ENCODE measurements around the gene FOXJ3. TPM values are rescaled to one million over a fixed set of nuclear protein-coding genes. Genes with fewer than 3 reads are reported as not detected.

FOXJ3 gene
- total RNA-seq, 4 donors from 2014 or later: 34.5 to 40.0 (median 36.1) TPM

GRCh38 chr1:42365118-42365517, 30.1 kb upstream of the FOXJ3 start:
- Histone ChIP-seq H3K27ac (replicated peaks in 1 of 4) (no peak overlapping the region), H3K9me3 (no peaks in the 10 kb centered on the region), H3K4me3 (no peak overlapping the region), H3K4me1 (no peaks in the 10 kb centered on the region), H3K36me3 (no peaks in the 10 kb centered on the region), H3K27me3 (peaks cover 0 to 4% (median 0%) of the 10 kb centered on the region in 4 donors)
- no peak for DNase-seq (ENCODE audit: extremely low spot score)
- 74% methylated on average over 2 of the region's 2 CpGs for WGBS
- no peak for TF ChIP-seq POLR2AphosphoS5 (IDR thresholded peaks at IDR 0.05)
- TF ChIP-seq CTCF (IDR thresholded peaks at IDR 0.05): no peak
- no peak for TF ChIP-seq EP300 (IDR thresholded peaks at IDR 0.05)
- no peak for TF ChIP-seq POLR2A (IDR thresholded peaks at IDR 0.05; ENCODE audit: low read depth)
- intact Hi-C loops (cut with DNase I): no loop called here

GRCh38 chr1:42364542-42364941, 29.5 kb upstream of the FOXJ3 start:
- WGBS: 95% methylated on average over 2 of the region's 2 CpGs
- TF ChIP-seq POLR2A (IDR thresholded peaks at IDR 0.05; ENCODE audit: low read depth): no peak
- no peak for TF ChIP-seq CTCF (IDR thresholded peaks at IDR 0.05)
- TF ChIP-seq POLR2AphosphoS5 (IDR thresholded peaks at IDR 0.05): no peak
- TF ChIP-seq EP300 (IDR thresholded peaks at IDR 0.05): no peak
- peaks cover 0 to 3% (median 0%) of the 10 kb centered on the region in 4 donors for H3K27me3 ChIP-seq
- no peaks in the 10 kb centered on the region for H3K36me3 ChIP-seq
- H3K4me3 ChIP-seq: no peak overlapping the region
- H3K9me3 ChIP-seq: no peaks in the 10 kb centered on the region
- H3K27ac ChIP-seq (replicated peaks in 1 of 4): no peak overlapping the region
- DNase-seq (ENCODE audit: extremely low spot score): no peak
- intact Hi-C loops (cut with DNase I): no loop called here
- no peaks in the 10 kb centered on the region for H3K4me1 ChIP-seq

- Histone ChIP-seq H3K4me3 (no peak overlapping the region), H3K4me1 (no peaks in the 10 kb centered on the region), H3K27me3 (peaks cover 0 to 3% (median 0%) of the 10 kb centered on the region in 4 donors), H3K9me3 (no peaks in the 10 kb centered on the region), H3K27ac (replicated peaks in 1 of 4) (no peak overlapping the region), H3K36me3 (no peaks in the 10 kb centered on the region)
- WGBS: 79% methylated on average over 6 of the region's 6 CpGs
- TF ChIP-seq POLR2AphosphoS5 (IDR thresholded peaks at IDR 0.05): no peak
- no peak for TF ChIP-seq CTCF (IDR thresholded peaks at IDR 0.05)
- TF ChIP-seq POLR2A (IDR thresholded peaks at IDR 0.05; ENCODE audit: low read depth): no peak
- TF ChIP-seq EP300 (IDR thresholded peaks at IDR 0.05): no peak
- intact Hi-C loops (cut with DNase I): no loop called here
- no peak for DNase-seq (ENCODE audit: extremely low spot score)
These were observed 29.1 kb upstream of the FOXJ3 start for GRCh38 chr1:42364089-42364488.

- H3K9me3 ChIP-seq: no peaks in the 10 kb centered on the region
- WGBS: 80% methylated on average over 1 of the region's 1 CpG
- TF ChIP-seq POLR2A (IDR thresholded peaks at IDR 0.05; ENCODE audit: low read depth): no peak
- no peak for TF ChIP-seq CTCF (IDR thresholded peaks at IDR 0.05)
- no peak for TF ChIP-seq EP300 (IDR thresholded peaks at IDR 0.05)
- no peak for TF ChIP-seq POLR2AphosphoS5 (IDR thresholded peaks at IDR 0.05)
- H3K4me3 ChIP-seq: no peak overlapping the region
- no peaks in the 10 kb centered on the region for H3K4me1 ChIP-seq
- intact Hi-C loops (cut with DNase I): no loop called here
- no peaks in the 10 kb centered on the region for H3K27me3 ChIP-seq
- H3K27ac ChIP-seq (replicated peaks in 1 of 4): no peak overlapping the region
- no peak for DNase-seq (ENCODE audit: extremely low spot score)
- H3K36me3 ChIP-seq: no peaks in the 10 kb centered on the region
These were observed 24.4 kb upstream of the FOXJ3 start for GRCh38 chr1:42359466-42359865.

GRCh38 chr1:42358791-42359190, 23.8 kb upstream of the FOXJ3 start:
- Histone ChIP-seq H3K4me1 (no peaks in the 10 kb centered on the region), H3K4me3 (no peak overlapping the region), H3K9me3 (no peaks in the 10 kb centered on the region), H3K27me3 (no peaks in the 10 kb centered on the region), H3K27ac (replicated peaks in 1 of 4) (no peak overlapping the region), H3K36me3 (no peaks in the 10 kb centered on the region)
- WGBS: 98% methylated on average over 3 of the region's 3 CpGs
- no peak for DNase-seq (ENCODE audit: extremely low spot score)
- intact Hi-C loops (cut with DNase I): no loop called here
- TF ChIP-seq CTCF (IDR thresholded peaks at IDR 0.05): no peak
- TF ChIP-seq EP300 (IDR thresholded peaks at IDR 0.05): no peak
- TF ChIP-seq POLR2AphosphoS5 (IDR thresholded peaks at IDR 0.05): no peak
- TF ChIP-seq POLR2A (IDR thresholded peaks at IDR 0.05; ENCODE audit: low read depth): no peak

All from esophagus muscularis mucosa (tissue), 4 donors.